Activated B cell treated with CpG ODN at 0.5 μM for 24 hours (primary cell): ENCODE data around the gene QRSL1. TPM values are rescaled to one million over a fixed set of nuclear protein-coding genes. Genes with fewer than 3 reads are reported as not detected.

Source experiments
- ATAC-seq: fragments of 200-7000 bp; cut with Tn5 transposase; one replicate; pipeline ENCODE4 v1.10.0; 2021; ENCODE audit warnings: low read depth, mild to moderate bottlenecking, moderate library complexity
- CTCF ChIA-PET: fragments of 350-600 bp; sonication (Branson Sonifier 250); formaldehyde crosslinking; loops from one replicate; lab custom pipeline; 2021; ENCODE audit warnings: antibody characterized with exemption; lab: Charles Lee
- POLR2A ChIA-PET: fragments of 350-600 bp; sonication (Branson Sonifier 250); formaldehyde crosslinking; loops from one replicate; lab custom pipeline; 2021; ENCODE audit warnings: antibody characterized with exemption; lab: Charles Lee
- DNase-seq: peaks from one replicate; pipeline ENCODE4 v3.0.0; 2022
- H3K27ac Mint-ChIP-seq: one replicate; pipeline ENCODE4 v1.8.0; 2020; ENCODE audit warnings: mixed read lengths
- H3K27me3 Mint-ChIP-seq: one replicate; pipeline ENCODE4 v1.8.0; 2021; ENCODE audit warnings: mixed read lengths
- H3K36me3 Mint-ChIP-seq: one replicate; pipeline ENCODE4 v1.8.0; 2021; ENCODE audit warnings: low read depth, mixed read lengths
- H3K4me1 Mint-ChIP-seq: one replicate; pipeline ENCODE4 v1.8.0; 2021; ENCODE audit warnings: mixed read lengths
- H3K4me3 Mint-ChIP-seq: one replicate; pipeline ENCODE4 v1.8.0; 2020; ENCODE audit warnings: mild to moderate bottlenecking, mixed read lengths
- H3K9me3 Mint-ChIP-seq: one replicate; pipeline ENCODE4 v1.8.0; 2020; ENCODE audit warnings: mixed read lengths
- CTCF ChIP-seq: fragments of 200-600 bp; IDR thresholded peaks from one replicate; pipeline ENCODE4 v1.8.0; 2022; ENCODE audit warnings: antibody characterized with exemption, mild to moderate bottlenecking
- intact Hi-C: fragments of 100-400 bp; cut with micrococcal nuclease; formaldehyde crosslinking; loops from one replicate; pipeline ENCODE4 v1.15.1; 2024
- total RNA-seq: library from RNA; stranded (reverse); gene quantifications from 2 replicates; pipeline ENCODE4 v1.2.3, GENCODE V29; 2022

QRSL1 gene
- total RNA-seq, 1 donor from 2014 or later: 31.1 TPM

- H3K27ac Mint-ChIP-seq: peak overlapping the region; percentile 96
- POLR2A ChIA-PET: interaction anchor here (0.6 to 3.5 kb wide), 15 partner anchors 8 to 325 kb away, joined by 3 to 36 read pairs (median 4); partner anchors contain the start of genes CD24, QRSL1 and RTN4IP1
- CTCF ChIA-PET: interaction anchor here (1.0 to 2.1 kb wide), 3 partner anchors 9 to 66 kb away, joined by 3 to 6 read pairs (median 5); no protein-coding TSS in a partner anchor
Observed at GRCh38 chr6:106648651-106649308, 19.4 kb downstream of the QRSL1 start.

GRCh38 chr6:106658469-106658868 is 29.1 kb downstream of the QRSL1 start:
- Mint-ChIP-seq H3K36me3 (peaks cover 88% of the 10 kb centered on the region), H3K9me3 (peaks cover 7% of the 10 kb centered on the region), H3K27ac (peak overlapping the region; percentile 35), H3K27me3 (no peaks in the 10 kb centered on the region), H3K4me1 (peaks cover 29% of the 10 kb centered on the region), H3K4me3 (no peak overlapping the region)
- ChIA-PET CTCF (interaction anchor here (0.7 kb wide), 2 partner anchors 63 to 318 kb away, joined by 3 read pairs; no protein-coding TSS in a partner anchor), POLR2A (interaction anchor here (0.9 kb wide), 1 partner anchor 30 kb away, joined by 3 read pairs; the partner anchor contains the start of genes QRSL1 and RTN4IP1)
- DNase-seq (no peak), ATAC-seq (no peak)
- no peak for TF ChIP-seq CTCF
- intact Hi-C loops: loop anchor here (1.0 kb wide), 1 partner anchor 8 kb away; no protein-coding TSS in a partner anchor

More at GRCh38 chr6:106648651-106649308, 19.4 kb downstream of the QRSL1 start:
- intact Hi-C loops: loop anchor here (1.0 to 5.0 kb wide), 4 partner anchors 11 to 41 kb away; partner anchors contain the start of genes QRSL1 and RTN4IP1
- no peak for TF ChIP-seq CTCF
- H3K4me3 Mint-ChIP-seq: peak overlapping the region; percentile 84
- H3K9me3 Mint-ChIP-seq: no peaks in the 10 kb centered on the region
- DNase-seq: no peak
- peak; percentile 96 for ATAC-seq
- H3K27me3 Mint-ChIP-seq: no peaks in the 10 kb centered on the region
- H3K36me3 Mint-ChIP-seq: peaks cover 62% of the 10 kb centered on the region
- peaks cover 48% of the 10 kb centered on the region for H3K4me1 Mint-ChIP-seq

- intact Hi-C loops: no loop called here
- no peak for DNase-seq
- no peak for TF ChIP-seq CTCF
- POLR2A ChIA-PET: interaction anchor here (0.7 to 1.3 kb wide), 3 partner anchors 10 to 35 kb away, joined by 3 to 5 read pairs (median 4); partner anchors contain the start of genes QRSL1 and RTN4IP1
- H3K27me3 Mint-ChIP-seq: no peaks in the 10 kb centered on the region
- H3K9me3 Mint-ChIP-seq: peaks cover 7% of the 10 kb centered on the region
- H3K36me3 Mint-ChIP-seq: peaks cover 89% of the 10 kb centered on the region
- CTCF ChIA-PET: no interaction called here
- no peak for ATAC-seq
- no peak overlapping the region for H3K4me3 Mint-ChIP-seq
- H3K27ac Mint-ChIP-seq: peak overlapping the region; percentile 73
- H3K4me1 Mint-ChIP-seq: peaks cover 42% of the 10 kb centered on the region
Observed at GRCh38 chr6:106659859-106660258, 30.5 kb downstream of the QRSL1 start.

- H3K27me3 Mint-ChIP-seq: no peaks in the 10 kb centered on the region
- H3K4me1 Mint-ChIP-seq: peaks cover 65% of the 10 kb centered on the region
- H3K36me3 Mint-ChIP-seq: peaks cover 79% of the 10 kb centered on the region
- ATAC-seq: no peak
- peak overlapping the region; percentile 30 for H3K27ac Mint-ChIP-seq
- H3K9me3 Mint-ChIP-seq: peaks cover 7% of the 10 kb centered on the region
- no peak for TF ChIP-seq CTCF
- ChIA-PET POLR2A (interaction anchor here (1.4 to 1.7 kb wide), 2 partner anchors 14 to 25 kb away, joined by 4 to 5 read pairs; no protein-coding TSS in a partner anchor), CTCF (no interaction called here)
- H3K4me3 Mint-ChIP-seq: no peak overlapping the region
- no peak for DNase-seq
- intact Hi-C loops: no loop called here
Observed at GRCh38 chr6:106662458-106662857, 33.1 kb downstream of the QRSL1 start.
